Measurements from ENCODE around the gene OGDH.
A peak's percentile ranks its signal among the peaks of the same experiment; 100 is the strongest.

Gene OGDH

GRCh38 chr7:44638611-44639557, 32.5 kb downstream of the OGDH start:
- peak; percentile 71 to 74 for DNase-seq

- no peak for DNase-seq
Observed at GRCh38 chr7:44639671-44640321, 33.4 kb downstream of the OGDH start.

- no peak for DNase-seq
Observed at GRCh38 chr7:44643206-44643605, 36.8 kb downstream of the OGDH start.

- no peak for DNase-seq
Observed at GRCh38 chr7:44645254-44645653, 38.8 kb downstream of the OGDH start.

- no peak for DNase-seq
Observed at GRCh38 chr7:44645696-44646095, 39.3 kb downstream of the OGDH start.

GRCh38 chr7:44646176-44646920, 39.9 kb downstream of the OGDH start:
- no peak for DNase-seq

GRCh38 chr7:44646921-44647636, 40.7 kb downstream of the OGDH start:
- no peak for DNase-seq

GRCh38 chr7:44647981-44648714, 41.7 kb downstream of the OGDH start:
- no peak for DNase-seq

GRCh38 chr7:44650242-44650641, 43.8 kb downstream of the OGDH start:
- DNase-seq: no peak

GRCh38 chr7:44650772-44651171, 44.3 kb downstream of the OGDH start:
- DNase-seq: no peak

GRCh38 chr7:44652535-44652934, 46.1 kb downstream of the OGDH start:
- DNase-seq: no peak

GRCh38 chr7:44654255-44654796, 47.9 kb downstream of the OGDH start:
- DNase-seq: no peak

GRCh38 chr7:44655341-44655740, 48.9 kb downstream of the OGDH start:
- no peak for DNase-seq

GRCh38 chr7:44658979-44659378, 52.6 kb downstream of the OGDH start:
- DNase-seq: no peak

GRCh38 chr7:44661233-44661632, 54.8 kb downstream of the OGDH start:
- no peak for DNase-seq

- DNase-seq: no peak
Observed at GRCh38 chr7:44664780-44665461, 58.5 kb downstream of the OGDH start.

GRCh38 chr7:44665531-44666213, 59.2 kb downstream of the OGDH start:
- no peak for DNase-seq

- DNase-seq: no peak
Observed at GRCh38 chr7:44666566-44666965, 60.1 kb downstream of the OGDH start.

- DNase-seq: no peak
Observed at GRCh38 chr7:44667190-44667589, 60.8 kb downstream of the OGDH start.

- no peak for DNase-seq
Observed at GRCh38 chr7:44671069-44671468, 64.6 kb downstream of the OGDH start.

GRCh38 chr7:44673324-44673723, 66.9 kb downstream of the OGDH start:
- DNase-seq: no peak

Data from stimulated activated CD4-positive, alpha-beta T cell treated with anti-CD3 and anti-CD28 coated beads, Interleukin-2, amount 100 ng/mL, for 48 hours (primary cell).